H1 (cell line): ENCODE results near the gene GLO1. TPM values are rescaled to one million over a fixed set of nuclear protein-coding genes. Genes with fewer than 3 reads are reported as not detected.

Experiments
- CTCF ChIA-PET: fragments of 300-600 bp; sonication (Branson Sonifier 250); formaldehyde crosslinking; loops from one replicate; lab custom pipeline; 2021; ENCODE audit not compliant: partially characterized antibody; lab: Charles Lee
- POLR2A ChIA-PET: fragments of 300-600 bp; sonication (Branson Sonifier 250); formaldehyde crosslinking; loops from one replicate; lab custom pipeline; 2021; ENCODE audit warnings: inconsistent platforms; ENCODE audit not compliant: partially characterized antibody; lab: Charles Lee
- DNase-seq, 2 experiments: peaks; one replicate each; pipeline versions ENCODE4 v3.0.0 to v3.0.0-alpha.2; 2010 to 2022; ENCODE audit warnings: low spot score in 2 of 2, low read depth in 1 of 2, mixed read lengths in 1 of 2
- FAIRE-seq: peaks from 2 replicates; lab custom pipeline; 2011; peaks lifted over from hg19 to GRCh38; lab: Jason Lieb, UNC
- H2AFZ ChIP-seq: 2 replicates; pipeline ENCODE4 v1.8.1; 2012; ENCODE audit warnings: low read length, inconsistent platforms
- H2AK5ac ChIP-seq: 2 replicates; pipeline ENCODE4 v1.6.1; 2013; ENCODE audit warnings: low read depth, low read length
- H2BK120ac ChIP-seq: replicated peaks from 2 replicates; pipeline ENCODE3; 2013; ENCODE audit warnings: low read depth, low read length, inconsistent platforms
- H2BK12ac ChIP-seq: 2 replicates; pipeline ENCODE4 v1.6.1; 2013; ENCODE audit warnings: low read depth, low read length
- H2BK15ac ChIP-seq: 2 replicates; pipeline ENCODE4 v1.6.1; 2013; ENCODE audit warnings: low read length
- H2BK20ac ChIP-seq: 2 replicates; pipeline ENCODE4 v1.6.1; 2013; ENCODE audit warnings: low read length
- H2BK5ac ChIP-seq: 2 replicates; pipeline ENCODE4 v1.6.1; 2013; ENCODE audit warnings: low read depth, low read length
- H3K14ac ChIP-seq: 2 replicates; pipeline ENCODE4 v1.6.1; 2013; ENCODE audit warnings: inconsistent platforms; ENCODE audit not compliant: insufficient read length
- H3K18ac ChIP-seq: 2 replicates; pipeline ENCODE4 v1.6.1; 2013; ENCODE audit warnings: low read length; ENCODE audit errors: extremely low read depth
- H3K23ac ChIP-seq: 2 replicates; pipeline ENCODE4 v1.6.1; 2013; ENCODE audit warnings: inconsistent platforms; ENCODE audit not compliant: insufficient read length
- H3K23me2 ChIP-seq: 2 replicates; pipeline ENCODE4 v1.6.1; 2013; ENCODE audit warnings: low read depth, low read length
- H3K27ac ChIP-seq: 2 replicates; pipeline ENCODE4 v1.6.1; 2011; ENCODE audit warnings: low read depth, low read length, inconsistent platforms
- H3K27me3 ChIP-seq, 4 experiments: replicated peaks in 1 of 4; 1 replicate in 1 of 4; 2 replicates in 3 of 4; pipeline versions ENCODE4 v1.6.1 to v1.8.1; 2011 to 2013; ENCODE audit warnings: low read length in 3 of 4, mild to moderate bottlenecking in 3 of 4, inconsistent platforms in 2 of 4, mixed read lengths in 2 of 4, moderate library complexity in 1 of 4; ENCODE audit not compliant: control insufficient read depth in 3 of 4, insufficient read depth in 3 of 4; ENCODE audit errors: extremely low read depth in 1 of 4
- H3K36me3 ChIP-seq, 4 experiments: 2 replicates each; pipeline versions ENCODE4 v1.6.1 to v1.8.1; 2011 to 2013; ENCODE audit warnings: mild to moderate bottlenecking in 4 of 4, low read length in 3 of 4, moderate library complexity in 2 of 4, control low read depth in 1 of 4, inconsistent platforms in 1 of 4; ENCODE audit not compliant: insufficient read depth in 4 of 4, control insufficient read depth in 2 of 4
- H3K4ac ChIP-seq: replicated peaks from 2 replicates; pipeline ENCODE3; 2013; ENCODE audit warnings: low read length, low read depth, mixed read lengths, inconsistent platforms; ENCODE audit not compliant: insufficient read length
- H3K4me1 ChIP-seq, 4 experiments: replicated peaks in 1 of 4; 1 replicate in 1 of 4; 2 replicates in 3 of 4; pipeline versions ENCODE4 v1.6.1 to v1.8.1; 2011 to 2013; ENCODE audit warnings: low read length in 3 of 4, inconsistent platforms in 2 of 4, mixed read lengths in 1 of 4; ENCODE audit not compliant: insufficient read depth in 4 of 4, control insufficient read depth in 3 of 4
- H3K4me2 ChIP-seq, 2 experiments: 2 replicates each; pipeline versions ENCODE4 v1.6.1 to v1.8.1; 2011 to 2013; ENCODE audit warnings: low read depth in 2 of 2, low read length in 2 of 2, control low read depth in 1 of 2, inconsistent platforms in 1 of 2, mild to moderate bottlenecking in 1 of 2; ENCODE audit not compliant: insufficient read depth in 1 of 2
- H3K4me3 ChIP-seq, 4 experiments: fragments of 200-600, 300-600 bp in 1 of 4; sonication (generic), shearing (Covaris generic), sonication (Bioruptor Twin) in 1 of 4; 2 replicates each; pipeline versions ENCODE4 v1.5.1 to v1.8.1; 2011 to 2016; ENCODE audit warnings: low read length in 4 of 4, low read depth in 3 of 4, control low read depth in 2 of 4, inconsistent platforms in 2 of 4, mild to moderate bottlenecking in 2 of 4, mixed read lengths in 1 of 4, moderate library complexity in 1 of 4; ENCODE audit not compliant: insufficient read depth in 2 of 4; ENCODE audit errors: extremely low read depth in 1 of 4
- H3K56ac ChIP-seq: replicated peaks from 2 replicates; pipeline ENCODE3; 2013; ENCODE audit warnings: low read depth, mild to moderate bottlenecking, mixed read lengths, low read length, inconsistent platforms; ENCODE audit not compliant: insufficient read length
- H3K79me1 ChIP-seq: 2 replicates; pipeline ENCODE4 v1.6.1; 2013; ENCODE audit warnings: low read depth, low read length, control low read depth
- H3K79me2 ChIP-seq, 2 experiments: 2 replicates each; pipeline versions ENCODE4 v1.6.1 to v1.8.1; 2012 to 2013; ENCODE audit warnings: low read length in 2 of 2, mild to moderate bottlenecking in 2 of 2, inconsistent platforms in 1 of 2; ENCODE audit not compliant: insufficient read depth in 2 of 2, control insufficient read depth in 1 of 2
- H3K9ac ChIP-seq, 4 experiments: replicated peaks in 1 of 4; 1 replicate in 1 of 4; 2 replicates in 3 of 4; pipeline versions ENCODE4 v1.6.1 to v1.8.1; 2011 to 2013; ENCODE audit warnings: low read depth in 3 of 4, low read length in 3 of 4, control low read depth in 2 of 4, mild to moderate bottlenecking in 2 of 4, moderate library complexity in 2 of 4, inconsistent platforms in 1 of 4; ENCODE audit errors: extremely low read depth in 1 of 4
- H3K9me3 ChIP-seq, 2 experiments: 2 replicates each; pipeline versions ENCODE4 v1.6.1 to v1.8.1; 2012 to 2013; ENCODE audit warnings: mild to moderate bottlenecking in 2 of 2, moderate library complexity in 2 of 2, control low read depth in 1 of 2, inconsistent platforms in 1 of 2, low read depth in 1 of 2, low read length in 1 of 2, mixed read lengths in 1 of 2; ENCODE audit not compliant: insufficient read depth in 2 of 2
- H4K20me1 ChIP-seq, 2 experiments: replicated peaks in 1 of 2; 2 replicates each; pipeline versions ENCODE3 to v1.8.1; 2011 to 2013; ENCODE audit warnings: inconsistent platforms in 2 of 2, low read length in 2 of 2, mild to moderate bottlenecking in 1 of 2; ENCODE audit not compliant: insufficient read depth in 2 of 2, control insufficient read depth in 1 of 2
- H4K5ac ChIP-seq: 2 replicates; pipeline ENCODE4 v1.6.1; 2013; ENCODE audit warnings: low read length, low read depth, mixed read lengths, inconsistent platforms; ENCODE audit not compliant: insufficient read length
- H4K8ac ChIP-seq: 2 replicates; pipeline ENCODE4 v1.8.0; 2013; ENCODE audit warnings: mild to moderate bottlenecking, moderate library complexity, low read length, inconsistent platforms; ENCODE audit not compliant: insufficient read depth; ENCODE audit errors: extremely low read depth
- H4K91ac ChIP-seq: replicated peaks from 2 replicates; pipeline ENCODE3; 2013; ENCODE audit warnings: low read length, mixed read lengths, inconsistent platforms; ENCODE audit not compliant: insufficient read length
- ASH2L ChIP-seq: fragments of 200-600, 300-600 bp; sonication (generic); IDR thresholded peaks from one replicate; pipeline ENCODE4 v1.7.1; 2017; ENCODE audit warnings: low read length
- BCL11A ChIP-seq, 2 experiments: IDR thresholded peaks; one replicate each; pipeline ENCODE4 v1.6.1; 2011; ENCODE audit warnings: low read depth in 2 of 2, low read length in 2 of 2, mild to moderate bottlenecking in 2 of 2
- CBX5 ChIP-seq: fragments of 300-800, 300-1000 bp; sonication (generic); IDR thresholded peaks from 2 replicates; pipeline ENCODE4 v1.7.1; 2016; ENCODE audit warnings: antibody characterized with exemption, low read length, low read depth
- CHD2 ChIP-seq: IDR thresholded peaks from 2 replicates; pipeline ENCODE4 v1.6.1; 2012; ENCODE audit warnings: low read length, improper control_type of control experiment
- EZH2 ChIP-seq: fragments of 200-600 bp; sonication (generic); IDR thresholded peaks from 2 replicates; pipeline ENCODE4 v1.7.1; 2012; ENCODE audit warnings: low read depth, mild to moderate bottlenecking, moderate library complexity, low read length, inconsistent platforms; ENCODE audit not compliant: severe bottlenecking
- RFX5 ChIP-seq: IDR thresholded peaks from 2 replicates; pipeline ENCODE4 v1.6.1; 2011; ENCODE audit warnings: low read depth, low read length, improper control_type of control experiment, borderline replicate concordance
- SP2 ChIP-seq: IDR thresholded peaks from 2 replicates; pipeline ENCODE4 v1.6.1; 2012; ENCODE audit warnings: mild to moderate bottlenecking, low read length, inconsistent platforms
- TAF7 ChIP-seq: optimal IDR thresholded peaks from 2 replicates; pipeline ENCODE3; 2011; ENCODE audit warnings: low read depth, mild to moderate bottlenecking, inconsistent platforms, low read length, moderate library complexity, borderline replicate concordance
- WGBS, 2 experiments: shearing (Covaris generic) in 1 of 2; methylation state at CpG; one replicate each; pipeline versions ENCODE4 v1.1.6 to v1.1.7; 2013 to 2015; ENCODE audit warnings: low lambda C conversion rate in 2 of 2, mixed read lengths in 2 of 2, inconsistent platforms in 1 of 2, low coverage in 1 of 2, missing lambda C conversion rate in 1 of 2; ENCODE audit not compliant: insufficient replicate concordance in 2 of 2, insufficient coverage in 1 of 2, insufficient read length in 1 of 2; ENCODE audit errors: extremely low coverage in 1 of 2, missing lambda C conversion rate in 1 of 2; 5-methylcytosine and 5-hydroxymethylcytosine counted together
- polyA plus RNA-seq, 7 experiments: library from polyadenylated mRNA; depleted of rRNA in 3 of 7; stranded (reverse) in 5 of 7; unstranded in 2 of 7; fragments of >200 nt in 5 of 7; fragments of 200-250 nt in 2 of 7; gene quantifications; 1 replicate in 5 of 7; 2 replicates in 1 of 7; 4 replicates in 1 of 7; pipeline versions ENCODE4 v1.2.1 to v1.2.3, GENCODE V29; 2011 to 2013; ENCODE audit warnings: missing spikeins in 2 of 7, mixed read lengths in 2 of 7
- total RNA-seq: library from RNA; stranded (reverse); fragmentation: NEBNext Ultra II Directional; extraction: Animal tissue kit (Norgen Biotek cat#: 25700); gene quantifications from 2 replicates; pipeline ENCODE4 v1.2.1, GENCODE V29; 2021

GLO1 gene
- total and polyA plus RNA-seq, 2 of the 8 experiments (the other 6 are each of a cell fraction or from before 2014, with no cell fraction given) = 104 to 170 TPM

DNA sequence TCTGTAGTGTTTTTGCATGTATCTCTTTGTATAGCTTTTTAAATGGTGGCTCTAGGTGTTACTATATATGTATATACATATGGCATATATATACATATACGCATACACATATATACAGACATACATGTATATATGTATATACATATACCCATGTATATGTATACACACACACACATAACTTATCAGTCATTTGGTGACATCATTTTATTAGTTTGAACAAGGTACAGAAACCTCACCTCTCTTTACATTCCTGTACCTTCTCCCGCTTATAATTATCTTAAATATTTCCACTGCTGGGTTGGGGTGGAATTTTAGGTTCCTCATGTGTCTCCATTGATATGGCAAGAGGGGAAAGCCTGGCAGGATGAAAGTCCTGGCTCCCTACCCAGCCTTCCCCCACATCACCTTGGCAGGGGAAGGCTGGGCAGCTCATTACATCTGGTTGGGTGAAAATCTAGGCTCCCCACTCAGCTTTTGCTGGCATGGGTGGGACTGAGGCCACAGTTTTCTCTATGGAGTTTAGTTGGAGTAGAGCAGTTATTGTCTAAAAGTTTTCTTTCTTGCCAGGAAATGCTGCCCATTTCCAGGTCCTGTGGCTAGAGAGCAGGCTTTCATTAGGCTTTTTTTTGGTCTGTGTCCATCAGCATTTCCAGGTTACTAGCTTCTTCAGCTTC lies 7.6 kb downstream of the GLO1 start:
- WGBS, 2 experiments = 91% methylated on average over 2 of the region's 2 CpGs; no CpG with 5 or more reads in 1 of the 2 experiments
- TF ChIP-seq ASH2L (no peak), TAF7 (no peak), BCL11A (IDR thresholded peaks at IDR 0.05; ENCODE audit: low read depth in 2 of 2, low read length in 2 of 2) (no peak), CHD2 (no peak), RFX5 (no peak), SP2 (no peak), EZH2 (no peak), CBX5 (no peak)
- H4K5ac ChIP-seq = no peak overlapping the region

More for the DNA sequence above, 7.6 kb downstream of the GLO1 start:
- Histone ChIP-seq H2AK5ac (no peak overlapping the region), H2BK15ac (no peak overlapping the region), H4K91ac (no peak overlapping the region), H3K4ac (no peak overlapping the region), H3K23me2 (no peaks in the 10 kb centered on the region), H3K56ac (no peak overlapping the region), H3K27ac (no peak overlapping the region), H3K36me3 (peaks cover 0 to 8% (median 3%) of the 10 kb centered on the region in 4 experiments; a peak in 2 of 8 replicates), H2BK5ac (no peak overlapping the region), H3K9me3 (peaks cover 0 to 4% of the 10 kb centered on the region in 2 experiments; a peak in 1 of 4 replicates), H2BK12ac (no peak overlapping the region), H2BK20ac (no peak overlapping the region), H3K14ac (no peak overlapping the region), H3K4me3 (no peak overlapping the region), H3K27me3 (no peaks in the 10 kb centered on the region), H4K8ac (no peak overlapping the region), H2AFZ (no peak overlapping the region), H3K4me1 (no peaks in the 10 kb centered on the region), H3K79me2 (peaks cover 0 to 77% of the 10 kb centered on the region in 2 experiments; a peak in 2 of 4 replicates), H3K23ac (no peak overlapping the region), H4K20me1 (peaks cover 0 to 8% of the 10 kb centered on the region in 2 experiments), H2BK120ac (no peak overlapping the region), H3K4me2 (no peak overlapping the region), H3K9ac (no peak overlapping the region), H3K79me1 (peaks cover 3% of the 10 kb centered on the region; the same call in 1 of the 2 replicates), H3K18ac (no peak overlapping the region)
- no peak for DNase-seq
- ChIA-PET POLR2A (interaction anchor here (0.6 kb wide), 1 partner anchor 31 kb away, joined by 3 read pairs; no protein-coding TSS in a partner anchor), CTCF (interaction anchor here (0.6 to 0.8 kb wide), 2 partner anchors 243 to 320 kb away, joined by 3 to 4 read pairs; no protein-coding TSS in a partner anchor)
- no peak for FAIRE-seq
